Kasumi-1 (cell line): ENCODE data around the gene CCNB1IP1.
"Not testable (repeated sequence)": the region's sequence is repeated elsewhere in the genome, so short reads cannot be mapped to it uniquely, and the experiment has no call there.

Source experiments
- DNase-seq, 2 experiments: peaks; one replicate each; lab custom pipeline; 2025; lab: John Stamatoyannopoulos, UW

The CCNB1IP1 gene

GRCh38 chr14:20332788-20333493, at the start of gene CCNB1IP1:
CCNB1IP1 (minus strand) TSS chr14:20333279; CDS start chr14:20316523, 16,756 bp downstream.
- peak; percentile 93 for DNase-seq

- no peak for DNase-seq
Observed at GRCh38 chr14:20382526-20382925, 49.4 kb upstream of the CCNB1IP1 start.

- no peak for DNase-seq
Observed at GRCh38 chr14:20381341-20381740, 48.3 kb upstream of the CCNB1IP1 start.

- DNase-seq, result no peak
Observed at GRCh38 chr14:20380681-20381080, 47.6 kb upstream of the CCNB1IP1 start.

GRCh38 chr14:20379743-20380142, 46.7 kb upstream of the CCNB1IP1 start:
- no peak for DNase-seq

GRCh38 chr14:20377171-20377570, 44.1 kb upstream of the CCNB1IP1 start:
- DNase-seq, result no peak

- no peak for DNase-seq
Observed at GRCh38 chr14:20376071-20376588, 43.1 kb upstream of the CCNB1IP1 start.

- DNase-seq, result no peak
Observed at GRCh38 chr14:20375471-20375870, 42.4 kb upstream of the CCNB1IP1 start.

- DNase-seq, result no peak
Observed at GRCh38 chr14:20372796-20373195, 39.7 kb upstream of the CCNB1IP1 start.

- no peak for DNase-seq
Observed at GRCh38 chr14:20365928-20366327, 32.8 kb upstream of the CCNB1IP1 start.

GRCh38 chr14:20358474-20358873, 25.4 kb upstream of the CCNB1IP1 start:
- not testable (repeated sequence) for DNase-seq

GRCh38 chr14:20356422-20356821, 23.3 kb upstream of the CCNB1IP1 start:
- DNase-seq, result no peak

GRCh38 chr14:20350860-20351259, 17.8 kb upstream of the CCNB1IP1 start:
- peak in 1 of 2 experiments; percentile 23 for DNase-seq

GRCh38 chr14:20350282-20350681, 17.2 kb upstream of the CCNB1IP1 start:
- no peak for DNase-seq

GRCh38 chr14:20347747-20348146, 14.7 kb upstream of the CCNB1IP1 start:
- no peak for DNase-seq

GRCh38 chr14:20346713-20347112, 13.6 kb upstream of the CCNB1IP1 start:
- DNase-seq, result no peak

GRCh38 chr14:20345366-20345765, 12.3 kb upstream of the CCNB1IP1 start:
- no peak for DNase-seq

- DNase-seq, result no peak
Observed at GRCh38 chr14:20343862-20344220, 10.8 kb upstream of the CCNB1IP1 start.

GRCh38 chr14:20343092-20343861, 10.2 kb upstream of the CCNB1IP1 start, which contains the start of gene PARP2:
PARP2 (plus strand) TSS chr14:20343635; CDS start chr14:20343642, 7 bp downstream.
- DNase-seq, result peak; percentile 99

- DNase-seq, result no peak
Observed at GRCh38 chr14:20341646-20342045, 8.6 kb upstream of the CCNB1IP1 start.

GRCh38 chr14:20341032-20341431, 8.0 kb upstream of the CCNB1IP1 start:
- DNase-seq, result not testable (repeated sequence)

GRCh38 chr14:20334017-20334416, 938 bp upstream of the CCNB1IP1 start:
- DNase-seq, result no peak

- DNase-seq, result no peak
Observed at GRCh38 chr14:20333494-20333841, 389 bp upstream of the CCNB1IP1 start.
